Activated CD4-positive, alpha-beta memory T cell treated with anti-CD3 and anti-CD28 coated beads for 36 hours (primary cell): ENCODE measurements around the gene UTP25. TPM values are rescaled to one million over a fixed set of nuclear protein-coding genes. Genes with fewer than 3 reads are reported as not detected.

Experiments
- total RNA-seq, 2 experiments: library from RNA; stranded (reverse); gene quantifications; one replicate each; pipeline ENCODE4 v1.2.3, GENCODE V29; 2021

UTP25 gene
- total RNA-seq, 2 experiments from 2014 or later = 6.6 to 7.1 TPM

Other genes with a start within 250 kb of the UTP25 start
- gene CAMK1G, start 244.3 kb upstream of the UTP25 start, total RNA-seq = under 1 TPM; 0.69 to 0.94 TPM
- gene LAMB3, start 175.5 kb upstream of the UTP25 start, total RNA-seq = 10 to 100 TPM; 14.6 to 14.7 TPM
- gene G0S2, start 152.6 kb upstream of the UTP25 start, total RNA-seq = 10 to 100 TPM; 92.7 to 93.1 TPM
- 10 to 100 TPM; 22.4 to 23.9 TPM for gene HSD11B1, start 123.1 kb upstream of the UTP25 start, total RNA-seq
- 100 to 1,000 TPM; 212 to 217 TPM for gene TRAF3IP3, start 71.9 kb upstream of the UTP25 start, total RNA-seq
- gene C1orf74, start 43.4 kb upstream of the UTP25 start, total RNA-seq = 1 to 10 TPM; 3.5 to 3.9 TPM
- gene IRF6, start 21.8 kb upstream of the UTP25 start, total RNA-seq = under 1 TPM; 0.07 to 0.31 TPM
- not detected for gene SYT14, start 110.2 kb downstream of the UTP25 start, total RNA-seq